A549 (cell line): ENCODE measurements around the gene CXXC5. TPM values are rescaled to one million over a fixed set of nuclear protein-coding genes. Genes with fewer than 3 reads are reported as not detected.
A peak's percentile ranks its signal among the peaks of the same experiment; 100 is the strongest.

Source experiments
- ATAC-seq, 2 experiments: fragments of 200-7000 bp in 1 of 2; fragments of >200 bp in 1 of 2; cut with Nextera tagmentation in 1 of 2; cut with Tn5 transposase in 1 of 2; 3 replicates each; pipeline versions ENCODE4 v1.8.0 to v1.9.1; 2018 to 2020; ENCODE audit warnings: mild to moderate bottlenecking in 1 of 2, moderate library complexity in 1 of 2
- CTCF ChIA-PET: fragments of 300-600 bp; sonication (Branson Sonifier 250); formaldehyde crosslinking; extraction: SDS; loops from one replicate; lab custom pipeline; 2021; ENCODE audit warnings: antibody characterized with exemption, inconsistent platforms; lab: Yijun Ruan, JAX
- POLR2A ChIA-PET: fragments of 350-600 bp; formaldehyde crosslinking; extraction: SDS; loops from one replicate; lab custom pipeline; 2021; ENCODE audit warnings: antibody characterized with exemption, inconsistent platforms; lab: Yijun Ruan, JAX
- DNase-seq, 2 experiments: peaks; one replicate each; pipeline versions ENCODE4 v3.0.0 to v3.0.0-alpha.2; 2011 to 2016; ENCODE audit warnings: low read depth in 1 of 2, low spot score in 1 of 2
- FAIRE-seq: peaks from 2 replicates; lab custom pipeline; 2011; peaks lifted over from hg19 to GRCh38; lab: Jason Lieb, UNC
- H3K27ac ChIP-seq, 2 experiments: fragments of >200 bp; sonication (Bioruptor Twin); formaldehyde crosslinking; 3 replicates each; pipeline ENCODE4 v1.5.1; 2016 to 2017
- H3K4me1 ChIP-seq: fragments of >200 bp; sonication (Bioruptor Twin); formaldehyde crosslinking; 3 replicates; pipeline ENCODE4 v1.6.1; 2016
- H3K4me2 ChIP-seq: fragments of >200 bp; sonication (Bioruptor Twin); formaldehyde crosslinking; 3 replicates; pipeline ENCODE4 v1.6.1; 2016
- H3K4me3 ChIP-seq: fragments of >200 bp; sonication (Bioruptor Twin); formaldehyde crosslinking; 3 replicates; pipeline ENCODE4 v1.5.1; 2016
- H3K9me3 ChIP-seq: fragments of >200 bp; sonication (Bioruptor Twin); formaldehyde crosslinking; 3 replicates; pipeline ENCODE4 v1.6.1; 2016
- CHD2 ChIP-seq: fragments of 150-350 bp; IDR thresholded peaks from 2 replicates; pipeline ENCODE4 v1.6.1; 2014; ENCODE audit warnings: low read length; ENCODE audit not compliant: partially characterized antibody
- FOSL2 ChIP-seq, 2 experiments: fragments of 450-650 bp in 1 of 2; fragments of >200 bp in 1 of 2; sonication (Bioruptor Twin) in 1 of 2; formaldehyde crosslinking; IDR thresholded peaks; 2 replicates each; pipeline versions ENCODE4 v1.5.0 to v1.6.1; 2016 to 2020; ENCODE audit warnings: mild to moderate bottlenecking in 1 of 2, moderate library complexity in 1 of 2
- GATA3 ChIP-seq: IDR thresholded peaks from 2 replicates; pipeline ENCODE4 v1.6.1; 2012; ENCODE audit warnings: borderline replicate concordance
- HEYL ChIP-seq: fragments of 250-450 bp; sonication (Bioruptor Pico); IDR thresholded peaks from 2 replicates; pipeline ENCODE4 v1.8.0; 2021; ENCODE audit warnings: mild to moderate bottlenecking, moderate library complexity
- KDM5A ChIP-seq: fragments of 200-600 bp; sonication (generic); IDR thresholded peaks from 2 replicates; pipeline ENCODE4 v1.6.1; 2016; ENCODE audit warnings: antibody characterized with exemption, mild to moderate bottlenecking
- NFE2L2 ChIP-seq: fragments of 150-350 bp; conservative IDR thresholded peaks from 2 replicates; pipeline ENCODE4 v1.6.1; 2014; ENCODE audit warnings: low read length
- NPAS2 ChIP-seq: fragments of 250-450 bp; sonication (Bioruptor Pico); IDR thresholded peaks from 2 replicates; pipeline ENCODE4 v1.8.0; 2022; ENCODE audit warnings: mild to moderate bottlenecking, moderate library complexity, borderline replicate concordance
- PHF8 ChIP-seq: fragments of 200-600 bp; sonication (generic); IDR thresholded peaks from 2 replicates; pipeline ENCODE4 v1.6.1; 2016; ENCODE audit warnings: low read depth, mild to moderate bottlenecking, antibody characterized with exemption, moderate library complexity, borderline replicate concordance
- POLR2AphosphoS2 ChIP-seq: conservative IDR thresholded peaks from 2 replicates; pipeline ENCODE4 v1.6.1; 2012; ENCODE audit warnings: low read length, improper control_type of control experiment, inconsistent platforms
- RAD21 ChIP-seq, 2 experiments: fragments of >200 bp in 1 of 2; sonication (Bioruptor Twin) in 1 of 2; formaldehyde crosslinking in 1 of 2; IDR thresholded peaks in 1 of 2; conservative IDR thresholded peaks in 1 of 2; 2 replicates in 1 of 2; 3 replicates in 1 of 2; pipeline ENCODE4 v1.6.1; 2012 to 2018; ENCODE audit warnings: inconsistent platforms in 1 of 2
- RARB ChIP-seq: fragments of 250-450 bp; sonication (Bioruptor Pico); IDR thresholded peaks from 2 replicates; pipeline ENCODE4 v1.8.0; 2021; ENCODE audit warnings: mild to moderate bottlenecking, moderate library complexity
- RCOR1 ChIP-seq: fragments of 150-350 bp; IDR thresholded peaks from 2 replicates; pipeline ENCODE4 v1.6.1; 2014; ENCODE audit warnings: antibody characterized with exemption, low read length, low read depth
- RNF2 ChIP-seq: fragments of 200-600 bp; sonication (generic); IDR thresholded peaks from 2 replicates; pipeline ENCODE4 v1.6.1; 2016; ENCODE audit warnings: low read depth, mild to moderate bottlenecking, antibody characterized with exemption, moderate library complexity, borderline replicate concordance
- TP53 ChIP-seq: fragments of 250-450 bp; sonication (Bioruptor Pico); IDR thresholded peaks from 2 replicates; pipeline ENCODE4 v1.5.0; 2021; ENCODE audit warnings: mild to moderate bottlenecking, moderate library complexity
- ZC3H11A ChIP-seq: fragments of 450-650 bp; IDR thresholded peaks from 2 replicates; pipeline ENCODE4 v1.6.1; 2014; ENCODE audit warnings: antibody characterized with exemption, mild to moderate bottlenecking
- ZNF302 ChIP-seq: fragments of 250-450 bp; sonication (Bioruptor Pico); IDR thresholded peaks from 2 replicates; pipeline ENCODE4 v1.9.0; 2021; ENCODE audit warnings: inconsistent platforms, mild to moderate bottlenecking, moderate library complexity
- ZSCAN20 ChIP-seq: fragments of 250-450 bp; sonication (Bioruptor Pico); IDR thresholded peaks from 2 replicates; pipeline ENCODE4 v1.8.0; 2022; ENCODE audit warnings: mild to moderate bottlenecking, moderate library complexity
- WGBS: methylation state at CpG from one replicate; pipeline ENCODE4 v1.1.6; 2017; ENCODE audit errors: missing lambda C conversion rate; 5-methylcytosine and 5-hydroxymethylcytosine counted together
- polyA plus RNA-seq, 4 experiments: library from polyadenylated mRNA; depleted of rRNA in 3 of 4; stranded (reverse); fragments of >200 nt; fragmentation: RNase III in 1 of 4; extraction: RNeasy Plus Mini Kit Qiagen cat#74134 plus additional on column Dnase treatment in 1 of 4; gene quantifications; 2 replicates in 3 of 4; 3 replicates in 1 of 4; pipeline ENCODE4 v1.2.3, GENCODE V29; 2011 to 2017
- TF ChIP-seq, protein P1 (sequence below): fragments of 150-350 bp; IDR thresholded peaks from 2 replicates; pipeline ENCODE4 v1.6.1; 2014; ENCODE audit warnings: low read depth, mild to moderate bottlenecking, low read length
- TF ChIP-seq, protein P2 (sequence below): fragments of >200 bp; sonication (Bioruptor Twin); formaldehyde crosslinking; IDR thresholded peaks from 2 replicates; pipeline ENCODE4 v1.6.1; 2016
- TF ChIP-seq, protein P3 (sequence below): IDR thresholded peaks from 2 replicates; pipeline ENCODE4 v1.6.1; 2012

The CXXC5 gene
- polyA plus RNA-seq, 2 of the 4 experiments (the other 2 are of a cell fraction), result 18.1 to 32.5 TPM

DNA sequence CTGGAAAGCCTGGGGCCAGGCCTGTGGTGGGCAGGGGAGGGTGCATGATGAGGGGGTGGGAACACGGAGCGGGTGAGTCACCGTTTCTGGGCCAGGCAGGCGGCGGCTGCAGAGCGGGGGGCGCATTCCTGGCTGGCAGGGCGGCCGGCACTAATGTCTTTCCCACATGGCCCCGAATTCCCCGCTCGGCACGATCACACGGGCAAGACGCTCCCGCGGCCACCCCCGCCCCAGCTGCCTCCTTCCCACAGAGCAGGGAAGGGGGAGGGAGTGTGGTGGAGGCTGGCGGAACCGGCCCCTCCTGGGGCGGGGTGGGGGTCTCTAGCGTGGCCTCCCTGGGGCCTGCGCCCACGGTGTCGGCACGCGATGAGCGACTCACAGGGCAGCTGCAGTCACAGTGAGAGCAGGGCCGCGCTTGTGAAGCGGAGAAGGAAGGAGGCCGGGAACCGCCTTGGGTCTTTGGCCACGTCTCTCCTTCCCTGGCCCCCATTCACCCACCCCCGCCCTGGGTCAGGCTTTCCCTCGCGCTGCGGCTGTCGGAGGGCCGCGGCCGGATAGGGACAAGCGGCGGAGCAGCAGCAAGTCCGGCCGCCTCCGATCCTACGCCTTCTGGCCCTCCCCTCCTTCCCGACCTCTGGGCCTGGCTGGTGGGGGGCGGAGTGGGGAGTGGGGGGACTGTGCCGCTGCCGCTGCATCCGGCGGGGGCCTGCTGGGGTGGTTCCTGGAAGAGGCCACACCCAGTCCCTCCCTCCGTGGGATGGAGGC lies 48.9 kb downstream of the CXXC5 start:
- Histone ChIP-seq H3K4me1 (peaks cover 41% of the 10 kb centered on the region), H3K4me3 (no peak overlapping the region), H3K27ac (peak overlapping the region; percentile 38 to 80; a peak in 4 of 6 replicates), H3K4me2 (peak overlapping the region; percentile 23; the same call in 1 of the 3 replicates), H3K9me3 (no peaks in the 10 kb centered on the region)
- ChIA-PET POLR2A (no interaction called here), CTCF (interaction anchor here (1.1 to 10.6 kb wide), 5 partner anchors 12 to 90 kb away, joined by 3 to 248 read pairs (median 4); no protein-coding TSS in a partner anchor)
- ATAC-seq (peak in 1 of 2 experiments; percentile 18; a peak in 3 of 6 replicates), DNase-seq (peak in 1 of 2 experiments; percentile 35), FAIRE-seq (no peak)
- no peak for TF ChIP-seq TP53 (CRISPR knock-in tag)
- TF ChIP-seq FOSL2 (IDR thresholded peaks at IDR 0.05), result no peak
- peak; percentile 59 for TF ChIP-seq FOSL2 (CRISPR knock-in tag; IDR thresholded peaks at IDR 0.05)
- WGBS, result 77% methylated on average over 22 of the region's 55 CpGs

DNA sequence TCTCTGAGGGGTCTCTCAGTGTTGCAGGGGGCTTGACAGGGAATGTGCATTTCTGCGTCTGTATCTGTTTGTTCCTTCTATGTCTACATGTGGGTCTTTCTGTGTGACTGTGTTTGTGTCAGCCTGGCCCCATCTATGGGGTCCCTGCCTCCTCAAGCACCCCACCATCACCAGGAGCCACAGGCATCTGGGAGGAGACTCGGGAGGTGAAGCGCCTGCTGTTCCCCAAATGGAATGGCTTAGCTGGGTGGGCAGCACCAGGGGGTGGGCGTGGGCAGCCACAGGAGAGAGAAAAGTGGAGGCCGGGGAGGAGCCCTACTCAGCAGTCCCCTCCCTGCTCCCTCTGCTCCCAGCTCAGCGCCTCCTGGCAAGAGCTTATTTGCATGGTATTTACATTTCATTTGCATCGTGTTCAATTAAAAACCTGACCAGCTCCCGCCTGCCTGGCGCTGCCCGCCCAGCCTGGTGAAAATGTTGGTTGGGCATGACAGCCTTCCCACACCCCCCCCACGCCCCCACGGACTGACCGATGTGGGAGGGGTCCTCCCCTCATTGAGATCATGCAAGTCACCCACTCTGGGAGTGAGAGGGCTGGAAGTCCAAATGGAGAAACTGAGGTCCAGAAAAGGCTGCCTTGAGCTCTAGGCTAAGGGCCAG lies 50.5 kb downstream of the CXXC5 start:
- WGBS, result 71% methylated on average over 12 of the region's 13 CpGs
- H3K9me3 ChIP-seq, result no peaks in the 10 kb centered on the region
- H3K27ac ChIP-seq, result peak overlapping the region in 1 of 2 experiments; percentile 80; a peak in 3 of 6 replicates
- FAIRE-seq (no peak), DNase-seq (no peak), ATAC-seq (no peak)
- TF ChIP-seq NFE2L2 (no peak), NPAS2 (CRISPR knock-in tag) (no peak), RAD21 (conservative IDR thresholded peaks at IDR 0.05 in 1 of 2, IDR thresholded peaks at IDR 0.05 in 1 of 2) (no peak), POLR2AphosphoS2 (no peak), RARB (CRISPR knock-in tag) (no peak), ZC3H11A (no peak), HEYL (CRISPR knock-in tag) (no peak), RCOR1 (no peak), PHF8 (no peak), CHD2 (no peak), ZNF302 (CRISPR knock-in tag) (no peak), ZSCAN20 (CRISPR knock-in tag) (no peak), KDM5A (no peak), RNF2 (no peak), GATA3 (no peak)
- TF ChIP-seq, protein P1, sequence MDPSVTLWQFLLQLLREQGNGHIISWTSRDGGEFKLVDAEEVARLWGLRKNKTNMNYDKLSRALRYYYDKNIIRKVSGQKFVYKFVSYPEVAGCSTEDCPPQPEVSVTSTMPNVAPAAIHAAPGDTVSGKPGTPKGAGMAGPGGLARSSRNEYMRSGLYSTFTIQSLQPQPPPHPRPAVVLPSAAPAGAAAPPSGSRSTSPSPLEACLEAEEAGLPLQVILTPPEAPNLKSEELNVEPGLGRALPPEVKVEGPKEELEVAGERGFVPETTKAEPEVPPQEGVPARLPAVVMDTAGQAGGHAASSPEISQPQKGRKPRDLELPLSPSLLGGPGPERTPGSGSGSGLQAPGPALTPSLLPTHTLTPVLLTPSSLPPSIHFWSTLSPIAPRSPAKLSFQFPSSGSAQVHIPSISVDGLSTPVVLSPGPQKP, result no peak
- TF ChIP-seq, protein P2, sequence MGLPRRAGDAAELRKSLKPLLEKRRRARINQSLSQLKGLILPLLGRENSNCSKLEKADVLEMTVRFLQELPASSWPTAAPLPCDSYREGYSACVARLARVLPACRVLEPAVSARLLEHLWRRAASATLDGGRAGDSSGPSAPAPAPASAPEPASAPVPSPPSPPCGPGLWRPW, result no peak
- TF ChIP-seq, protein P3, sequence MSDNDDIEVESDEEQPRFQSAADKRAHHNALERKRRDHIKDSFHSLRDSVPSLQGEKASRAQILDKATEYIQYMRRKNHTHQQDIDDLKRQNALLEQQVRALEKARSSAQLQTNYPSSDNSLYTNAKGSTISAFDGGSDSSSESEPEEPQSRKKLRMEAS, result no peak
- no peak overlapping the region for H3K4me3 ChIP-seq
- peaks cover 41% of the 10 kb centered on the region for H3K4me1 ChIP-seq
- no peak overlapping the region for H3K4me2 ChIP-seq
- ChIA-PET CTCF (interaction anchor here (0.9 to 4.2 kb wide), 8 partner anchors 8 to 271 kb away, joined by 3 to 30 read pairs (median 5); no protein-coding TSS in a partner anchor), POLR2A (no interaction called here)
